Measurements from ENCODE around the gene RAB8B. TPM values are rescaled to one million over a fixed set of nuclear protein-coding genes. Genes with fewer than 3 reads are reported as not detected.
A peak's percentile ranks its signal among the peaks of the same experiment; 100 is the strongest.
"Not testable (repeated sequence)": the region's sequence is repeated elsewhere in the genome, so short reads cannot be mapped to it uniquely, and the experiment has no call there.

The RAB8B gene
- total and polyA plus RNA-seq, 5 experiments from 2014 or later, result 35.1 to 79.6 (median 40.7) TPM

DNA sequence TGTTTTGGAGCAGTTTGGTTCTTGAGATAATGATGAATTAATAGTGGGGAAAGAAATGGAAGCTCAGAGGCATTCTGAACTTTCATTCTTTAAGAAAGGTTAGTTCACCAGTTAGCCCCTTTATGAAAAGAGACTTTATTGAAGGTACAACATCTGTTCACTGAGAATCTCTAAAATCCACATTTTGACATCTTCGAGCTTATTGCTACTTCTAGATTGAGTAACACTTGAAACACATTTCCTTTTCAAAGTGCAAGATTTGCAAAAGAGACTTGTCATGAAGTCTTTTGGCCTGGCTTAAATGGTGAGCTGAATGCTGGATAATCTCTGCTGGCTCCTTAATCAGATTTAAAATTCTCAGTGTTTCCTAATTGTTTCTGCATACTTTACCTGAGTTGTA, 42.3 kb downstream of the RAB8B start:
- Mint-ChIP-seq H3K27ac (peak overlapping the region; percentile 73 to 90 (median 86)), H3K4me1 (peaks cover 16 to 82% (median 65%) of the 10 kb centered on the region in 4 donors), H3K9me3 (no peaks in the 10 kb centered on the region), H3K27me3 (no peaks in the 10 kb centered on the region), H3K4me3 (peak overlapping the region in 8 of 10 donors; percentile 34 to 70 (median 52)), H3K36me3 (peaks cover 0 to 24% (median 6%) of the 10 kb centered on the region in 3 donors)
- DNase-seq, result peak in 2 of 10 donors; percentile 2 to 6
- ATAC-seq, result peak in 1 of 2 donors; percentile 36
- POLR2A ChIA-PET, result interaction anchor here (0.6 to 5.5 kb wide), 4 partner anchors 38 to 76 kb away, joined by 3 to 50 read pairs (median 6); partner anchors contain the start of gene RPS27L

- peaks cover 0 to 23% (median 6%) of the 10 kb centered on the region in 3 donors for H3K36me3 Mint-ChIP-seq
- H3K27ac Mint-ChIP-seq, result peak overlapping the region; percentile 73 to 90 (median 84)
- ATAC-seq (peak; percentile 67 to 85), DNase-seq (peak in 2 of 10 donors; percentile 42 to 43)
- H3K9me3 Mint-ChIP-seq, result no peaks in the 10 kb centered on the region
- POLR2A ChIA-PET, result interaction anchor here (0.6 to 5.5 kb wide), 7 partner anchors 10 to 94 kb away, joined by 3 to 50 read pairs (median 3); partner anchors contain the start of gene RPS27L
- peak overlapping the region in 9 of 10 donors; percentile 15 to 70 (median 57) for H3K4me3 Mint-ChIP-seq
- H3K27me3 Mint-ChIP-seq, result no peaks in the 10 kb centered on the region
- H3K4me1 Mint-ChIP-seq, result peaks cover 18 to 82% (median 65%) of the 10 kb centered on the region in 4 donors
Observed at GRCh38 chr15:63232405-63232804, 43.0 kb downstream of the RAB8B start.

DNA sequence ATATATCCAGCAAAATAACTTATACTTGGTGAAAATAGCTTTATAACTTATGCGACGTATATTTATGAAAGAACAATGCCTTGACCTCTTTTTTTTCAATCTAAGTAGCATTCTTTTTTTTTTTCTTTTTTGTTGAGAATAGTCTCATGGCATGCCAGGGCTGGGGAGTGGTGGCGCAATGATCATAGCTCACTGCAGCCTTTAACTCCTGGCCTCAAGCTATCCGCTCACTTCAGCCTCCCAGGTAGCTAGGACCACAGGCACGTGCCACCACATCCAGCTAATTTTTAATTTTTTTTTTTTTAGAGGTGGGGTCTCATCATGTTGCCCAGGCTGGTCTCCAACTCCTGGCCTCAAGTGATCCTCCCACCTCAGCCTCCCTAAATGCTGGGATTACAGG, 43.5 kb downstream of the RAB8B start:
- DNase-seq (no peak), ATAC-seq (no peak)
- no peaks in the 10 kb centered on the region for H3K9me3 Mint-ChIP-seq
- H3K36me3 Mint-ChIP-seq, result peaks cover 0 to 21% (median 6%) of the 10 kb centered on the region in 3 donors
- no peaks in the 10 kb centered on the region for H3K27me3 Mint-ChIP-seq
- peak overlapping the region in 7 of 10 donors; percentile 34 to 83 (median 65) for H3K27ac Mint-ChIP-seq
- POLR2A ChIA-PET, result interaction anchor here (0.6 to 5.5 kb wide), 8 partner anchors 9 to 95 kb away, joined by 3 to 50 read pairs (median 3); no protein-coding TSS in a partner anchor
- H3K4me3 Mint-ChIP-seq, result peak overlapping the region in 3 of 10 donors; percentile 8 to 41 (median 41)
- H3K4me1 Mint-ChIP-seq, result peaks cover 20 to 82% (median 64%) of the 10 kb centered on the region in 4 donors

GRCh38 chr15:63233667-63234423, 44.4 kb downstream of the RAB8B start:
- no peaks in the 10 kb centered on the region for H3K9me3 Mint-ChIP-seq
- POLR2A ChIA-PET, result interaction anchor here (0.8 to 5.5 kb wide), 4 partner anchors 10 to 40 kb away, joined by 3 to 50 read pairs (median 4); no protein-coding TSS in a partner anchor
- peak overlapping the region in 5 of 10 donors; percentile 9 to 39 (median 17) for H3K4me3 Mint-ChIP-seq
- peaks cover 0 to 16% (median 6%) of the 10 kb centered on the region in 3 donors for H3K36me3 Mint-ChIP-seq
- H3K27me3 Mint-ChIP-seq, result no peaks in the 10 kb centered on the region
- DNase-seq, result no peak
- H3K4me1 Mint-ChIP-seq, result peaks cover 19 to 81% (median 64%) of the 10 kb centered on the region in 4 donors
- H3K27ac Mint-ChIP-seq, result peak overlapping the region; percentile 2 to 86 (median 64)
- no peak for ATAC-seq

DNA sequence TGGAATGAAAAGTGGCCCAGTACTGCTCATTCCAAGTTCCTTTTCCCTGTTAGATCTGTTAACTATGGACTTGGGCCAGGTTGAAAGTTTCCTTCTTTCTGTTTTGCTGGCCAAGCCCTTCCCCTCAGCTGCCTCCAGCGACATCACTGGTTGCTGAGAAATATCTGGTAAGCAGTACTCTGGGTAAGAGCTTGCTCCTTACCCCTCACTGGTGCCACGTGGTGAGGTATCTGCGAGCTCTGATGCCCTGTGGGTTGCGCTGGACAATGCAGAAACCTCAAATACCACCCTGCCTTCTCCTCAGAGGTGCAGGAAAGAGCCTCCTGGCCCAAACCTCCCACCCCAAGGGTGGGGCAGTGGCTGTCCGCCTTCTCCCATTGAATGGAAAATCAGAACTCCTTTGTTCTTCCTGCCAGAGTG, 45.1 kb downstream of the RAB8B start:
- Mint-ChIP-seq H3K4me3 (peak overlapping the region in 3 of 10 donors; percentile 10 to 17 (median 15)), H3K4me1 (peaks cover 17 to 79% (median 62%) of the 10 kb centered on the region in 4 donors), H3K27me3 (no peaks in the 10 kb centered on the region), H3K36me3 (peaks cover 0 to 16% (median 4%) of the 10 kb centered on the region in 3 donors), H3K9me3 (no peaks in the 10 kb centered on the region), H3K27ac (peak overlapping the region; percentile 2 to 86 (median 64))
- POLR2A ChIA-PET, result interaction anchor here (5.5 kb wide), 1 partner anchor 41 kb away, joined by 50 read pairs; no protein-coding TSS in a partner anchor
- ATAC-seq (no peak), DNase-seq (no peak)

GRCh38 chr15:63236272-63236671, 46.9 kb downstream of the RAB8B start:
- Mint-ChIP-seq H3K36me3 (peaks cover 0 to 18% (median 4%) of the 10 kb centered on the region in 3 donors), H3K4me1 (peaks cover 22 to 83% (median 66%) of the 10 kb centered on the region in 4 donors), H3K9me3 (no peaks in the 10 kb centered on the region), H3K4me3 (no peak overlapping the region), H3K27ac (peak overlapping the region in 1 of 10 donors; percentile 43), H3K27me3 (no peaks in the 10 kb centered on the region)
- DNase-seq, result no peak
- ATAC-seq, result no peak
- POLR2A ChIA-PET, result no interaction called here

DNA sequence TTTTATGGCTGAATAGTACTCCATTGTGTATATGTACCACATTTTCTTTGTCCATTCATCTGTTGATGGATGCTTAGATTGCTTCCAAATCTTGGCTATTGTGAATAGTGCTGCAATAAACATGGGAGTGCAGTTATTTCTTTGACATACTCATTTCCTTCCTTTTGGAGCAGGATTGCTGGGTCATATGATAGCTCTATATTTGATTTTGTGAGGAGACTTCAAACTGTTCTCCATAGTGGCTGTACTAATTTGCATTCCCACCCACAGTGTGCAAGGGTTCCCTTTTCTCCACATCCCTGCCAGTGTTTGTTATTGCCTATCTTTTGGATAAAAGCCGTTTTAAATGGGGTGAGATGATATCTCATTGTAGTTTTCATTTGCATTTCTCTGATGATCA, 47.7 kb downstream of the RAB8B start:
- DNase-seq, H3K4me3 Mint-ChIP-seq, POLR2A ChIA-PET, H3K27me3 Mint-ChIP-seq, H3K9me3 Mint-ChIP-seq, ATAC-seq: not testable (repeated sequence)
- peaks cover 0 to 24% (median 4%) of the 10 kb centered on the region in 3 donors for H3K36me3 Mint-ChIP-seq
- peaks cover 24 to 80% (median 65%) of the 10 kb centered on the region in 4 donors for H3K4me1 Mint-ChIP-seq
- peak overlapping the region in 2 of 10 donors; percentile 0 to 20 for H3K27ac Mint-ChIP-seq

DNA sequence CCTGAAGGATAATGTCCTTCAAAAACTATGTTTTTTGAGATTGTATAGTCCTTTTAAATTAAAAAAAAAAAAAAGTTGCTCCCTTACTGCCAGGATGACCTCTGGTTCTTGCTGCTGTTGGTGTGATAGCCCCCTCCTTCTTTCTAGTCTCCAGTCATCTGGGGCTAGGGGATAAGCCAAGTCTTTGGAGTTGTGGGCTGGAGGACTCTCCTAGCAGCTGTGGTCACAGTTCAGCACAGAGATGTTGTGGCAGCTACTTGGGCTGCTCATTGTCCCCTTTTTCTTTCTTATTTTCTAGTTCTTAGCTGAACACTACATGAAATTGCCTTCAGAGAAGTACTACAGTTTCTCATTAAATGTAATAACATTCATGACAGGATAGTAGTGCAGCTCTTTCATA, 48.8 kb downstream of the RAB8B start:
- Mint-ChIP-seq H3K27ac (peak overlapping the region in 3 of 10 donors; percentile 16 to 67 (median 47)), H3K36me3 (peaks cover 3 to 28% (median 6%) of the 10 kb centered on the region in 3 donors), H3K4me1 (peaks cover 24 to 75% (median 66%) of the 10 kb centered on the region in 4 donors), H3K4me3 (no peak overlapping the region), H3K27me3 (no peaks in the 10 kb centered on the region), H3K9me3 (peaks cover 0 to under 1% (median 0%) of the 10 kb centered on the region in 9 donors)
- DNase-seq, result no peak
- POLR2A ChIA-PET, result interaction anchor here (0.7 to 1.9 kb wide), 3 partner anchors 40 to 165 kb away, joined by 3 to 13 read pairs (median 4); no protein-coding TSS in a partner anchor
- no peak for ATAC-seq

DNA sequence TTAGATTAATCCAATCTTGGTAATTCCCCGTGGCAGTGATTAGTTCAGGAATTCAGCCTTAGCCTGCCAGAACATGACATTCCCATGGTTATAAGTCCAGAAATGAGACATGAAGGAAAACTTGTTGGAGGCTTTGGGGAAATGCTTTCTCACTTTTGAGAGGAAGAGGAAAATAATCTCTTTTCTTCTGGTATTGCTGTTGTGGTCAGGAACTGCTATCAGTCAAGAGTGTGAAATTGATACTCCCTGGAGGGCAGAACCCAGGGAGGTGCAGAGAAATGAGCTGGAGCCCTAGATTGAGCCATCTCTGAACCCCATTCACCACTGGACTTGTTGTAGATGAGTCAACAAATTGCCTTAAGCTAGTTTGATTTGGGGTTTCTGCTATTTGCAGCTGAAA, 49.4 kb downstream of the RAB8B start:
- Mint-ChIP-seq H3K27ac (peak overlapping the region in 4 of 10 donors; percentile 25 to 69 (median 40)), H3K4me1 (peaks cover 29 to 75% (median 69%) of the 10 kb centered on the region in 4 donors), H3K27me3 (no peaks in the 10 kb centered on the region), H3K4me3 (no peak overlapping the region), H3K9me3 (peaks cover 0 to 6% (median 0%) of the 10 kb centered on the region in 9 donors), H3K36me3 (peaks cover 7 to 33% (median 10%) of the 10 kb centered on the region in 3 donors)
- DNase-seq, result no peak
- POLR2A ChIA-PET, result interaction anchor here (0.9 to 1.9 kb wide), 2 partner anchors 46 to 165 kb away, joined by 3 to 13 read pairs; no protein-coding TSS in a partner anchor
- ATAC-seq, result no peak

DNA sequence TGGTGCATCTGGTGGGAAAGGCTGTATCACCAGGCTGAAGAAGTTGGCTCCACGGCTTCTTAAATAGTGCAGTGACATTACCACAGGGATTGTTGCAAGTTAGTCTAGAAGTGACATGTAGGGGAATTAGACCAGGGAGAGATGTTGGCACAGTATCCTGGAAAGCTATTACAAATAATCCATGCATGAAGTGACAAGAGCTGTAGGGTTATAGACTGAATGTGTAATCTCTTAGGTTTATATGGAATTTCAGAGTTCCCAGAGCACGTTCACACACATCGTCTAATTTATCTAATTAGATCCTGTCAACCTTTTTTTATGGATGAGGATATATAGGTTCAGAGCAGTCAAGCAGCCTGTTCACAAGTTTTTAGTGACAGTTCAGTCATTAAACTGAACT, 50.7 kb downstream of the RAB8B start:
- H3K9me3 Mint-ChIP-seq, result peaks cover 0 to 6% (median 0%) of the 10 kb centered on the region in 9 donors
- POLR2A ChIA-PET, result interaction anchor here (0.7 to 0.9 kb wide), 3 partner anchors 20 to 269 kb away, joined by 4 to 6 read pairs (median 4); no protein-coding TSS in a partner anchor
- peak overlapping the region in 1 of 10 donors; percentile 6 for H3K4me3 Mint-ChIP-seq
- H3K4me1 Mint-ChIP-seq, result peaks cover 34 to 75% (median 69%) of the 10 kb centered on the region in 4 donors
- H3K27me3 Mint-ChIP-seq, result no peaks in the 10 kb centered on the region
- H3K27ac Mint-ChIP-seq, result peak overlapping the region in 4 of 10 donors; percentile 8 to 63 (median 40)
- ATAC-seq (no peak), DNase-seq (no peak)
- peaks cover 7 to 28% (median 8%) of the 10 kb centered on the region in 3 donors for H3K36me3 Mint-ChIP-seq

DNA sequence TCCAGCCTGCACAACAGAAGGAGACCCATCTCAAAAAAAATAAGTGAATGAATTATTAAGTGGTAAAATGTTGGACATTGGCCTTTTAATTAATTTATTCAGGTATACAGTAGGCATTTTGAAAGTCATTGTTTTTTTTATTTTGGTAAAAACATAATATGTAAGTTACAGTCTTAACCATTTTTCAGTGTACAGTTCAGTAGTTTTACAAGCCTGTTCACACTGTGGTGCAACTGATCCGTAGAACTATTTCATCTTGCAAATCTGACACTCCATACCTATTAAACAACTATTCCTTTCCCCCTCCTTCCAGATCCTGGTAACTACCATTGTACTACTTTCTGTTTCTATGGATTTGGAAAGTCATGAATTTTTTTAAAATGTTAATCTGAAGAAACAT, 51.9 kb downstream of the RAB8B start:
- Mint-ChIP-seq H3K27ac (peak overlapping the region in 6 of 10 donors; percentile 9 to 71 (median 43)), H3K36me3 (peaks cover 7 to 28% (median 11%) of the 10 kb centered on the region in 3 donors)

DNA sequence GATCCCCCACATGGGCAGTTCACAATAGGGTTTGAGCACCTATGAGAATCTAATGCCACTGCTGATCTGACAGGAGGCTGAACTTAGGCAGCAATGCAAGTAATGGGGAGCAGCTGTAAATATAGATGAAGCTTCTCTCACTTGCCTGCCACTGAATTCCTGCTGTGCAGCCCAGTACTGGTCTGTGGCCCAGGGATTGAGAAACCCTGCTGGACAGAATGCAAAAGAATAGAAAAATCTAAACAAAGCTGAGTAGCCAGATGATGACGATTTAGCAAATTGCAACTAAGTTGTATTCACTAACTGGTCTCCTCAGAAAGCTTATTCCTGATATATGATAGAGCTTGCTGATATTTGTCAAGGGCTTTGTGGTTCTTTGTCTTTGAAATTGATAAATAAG, 53.7 kb downstream of the RAB8B start:
- Mint-ChIP-seq H3K4me1 (peaks cover 28 to 72% (median 64%) of the 10 kb centered on the region in 4 donors), H3K36me3 (peaks cover 7 to 37% (median 23%) of the 10 kb centered on the region in 3 donors), H3K9me3 (peaks cover 0 to 6% (median 0%) of the 10 kb centered on the region in 9 donors), H3K4me3 (peak overlapping the region in 1 of 10 donors; percentile 14), H3K27ac (peak overlapping the region; percentile 16 to 93 (median 78)), H3K27me3 (no peaks in the 10 kb centered on the region)
- POLR2A ChIA-PET, result no interaction called here
- no peak for DNase-seq
- ATAC-seq, result no peak

More for the DNA sequence above, 51.9 kb downstream of the RAB8B start:
- POLR2A ChIA-PET, result no interaction called here
- peaks cover 36 to 76% (median 70%) of the 10 kb centered on the region in 4 donors for H3K4me1 Mint-ChIP-seq
- ATAC-seq (no peak), DNase-seq (no peak)
- peaks cover 0 to 6% (median 0%) of the 10 kb centered on the region in 9 donors for H3K9me3 Mint-ChIP-seq
- no peaks in the 10 kb centered on the region for H3K27me3 Mint-ChIP-seq
- H3K4me3 Mint-ChIP-seq, result no peak overlapping the region
